Measurements from ENCODE around the gene DNM1.

- TF ChIP-seq, protein P1, sequence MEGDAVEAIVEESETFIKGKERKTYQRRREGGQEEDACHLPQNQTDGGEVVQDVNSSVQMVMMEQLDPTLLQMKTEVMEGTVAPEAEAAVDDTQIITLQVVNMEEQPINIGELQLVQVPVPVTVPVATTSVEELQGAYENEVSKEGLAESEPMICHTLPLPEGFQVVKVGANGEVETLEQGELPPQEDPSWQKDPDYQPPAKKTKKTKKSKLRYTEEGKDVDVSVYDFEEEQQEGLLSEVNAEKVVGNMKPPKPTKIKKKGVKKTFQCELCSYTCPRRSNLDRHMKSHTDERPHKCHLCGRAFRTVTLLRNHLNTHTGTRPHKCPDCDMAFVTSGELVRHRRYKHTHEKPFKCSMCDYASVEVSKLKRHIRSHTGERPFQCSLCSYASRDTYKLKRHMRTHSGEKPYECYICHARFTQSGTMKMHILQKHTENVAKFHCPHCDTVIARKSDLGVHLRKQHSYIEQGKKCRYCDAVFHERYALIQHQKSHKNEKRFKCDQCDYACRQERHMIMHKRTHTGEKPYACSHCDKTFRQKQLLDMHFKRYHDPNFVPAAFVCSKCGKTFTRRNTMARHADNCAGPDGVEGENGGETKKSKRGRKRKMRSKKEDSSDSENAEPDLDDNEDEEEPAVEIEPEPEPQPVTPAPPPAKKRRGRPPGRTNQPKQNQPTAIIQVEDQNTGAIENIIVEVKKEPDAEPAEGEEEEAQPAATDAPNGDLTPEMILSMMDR (IDR thresholded peaks at IDR 0.05) = no peak
- TF ChIP-seq POLR2A (IDR thresholded peaks at IDR 0.05) = no peak
These were observed 72.2 kb downstream of the DNM1 start, which contains the start of gene GOLGA2 for GRCh38 chr9:128275198-128276007.
